Muscle layer of colon (tissue), 2 donors: Measurements from ENCODE around the gene SUPT4H1.
"Not testable (repeated sequence)": the region's sequence is repeated elsewhere in the genome, so short reads cannot be mapped to it uniquely, and the experiment has no call there.

Experiments
- H3K27ac ChIP-seq: one replicate; pipeline ENCODE4 v1.7.0; 2013; ENCODE audit warnings: low read depth, mild to moderate bottlenecking, low read length, moderate library complexity
- H3K27me3 ChIP-seq, 2 donors: one replicate each; pipeline ENCODE4 v1.7.0; 2013; ENCODE audit warnings: low read length in 2 of 2, mild to moderate bottlenecking in 2 of 2; ENCODE audit not compliant: insufficient read depth in 2 of 2, control insufficient read depth in 1 of 2
- H3K36me3 ChIP-seq: one replicate; pipeline ENCODE4 v1.7.0; 2013; ENCODE audit warnings: mild to moderate bottlenecking, low read length; ENCODE audit not compliant: insufficient read depth
- H3K4me1 ChIP-seq: one replicate; pipeline ENCODE4 v1.7.0; 2013; ENCODE audit warnings: mild to moderate bottlenecking, low read length; ENCODE audit not compliant: insufficient read depth
- H3K4me3 ChIP-seq, 2 donors: one replicate each; pipeline ENCODE4 v1.7.0; 2013; ENCODE audit warnings: low read length in 2 of 2, low read depth in 1 of 2, mild to moderate bottlenecking in 1 of 2, moderate library complexity in 1 of 2
- H3K9ac ChIP-seq: one replicate; pipeline ENCODE4 v1.7.0; 2013; ENCODE audit warnings: low read length
- H3K9me3 ChIP-seq: one replicate; pipeline ENCODE4 v1.7.0; 2013; ENCODE audit warnings: mild to moderate bottlenecking, low read length
- donor health status: abdominal sarcoma.
- donor health status: Adenocarcinoma of cecum.

The SUPT4H1 gene

GRCh38 chr17:58344047-58344790 is 7.8 kb downstream of the SUPT4H1 start:
- Histone ChIP-seq H3K27ac (no peak overlapping the region), H3K36me3 (peaks cover 52% of the 10 kb centered on the region), H3K4me3 (no peak overlapping the region), H3K4me1 (no peaks in the 10 kb centered on the region), H3K9me3 (no peaks in the 10 kb centered on the region), H3K9ac (no peak overlapping the region), H3K27me3 (no peaks in the 10 kb centered on the region)

GRCh38 chr17:58343131-58343530 is 8.9 kb downstream of the SUPT4H1 start:
- Histone ChIP-seq H3K27ac (no peak overlapping the region), H3K4me3 (no peak overlapping the region), H3K4me1 (no peaks in the 10 kb centered on the region), H3K27me3 (no peaks in the 10 kb centered on the region), H3K9ac (no peak overlapping the region), H3K36me3 (peaks cover 42% of the 10 kb centered on the region), H3K9me3 (no peaks in the 10 kb centered on the region)

GRCh38 chr17:58341861-58342475 is 10.0 kb downstream of the SUPT4H1 start:
- Histone ChIP-seq H3K36me3 (peaks cover 30% of the 10 kb centered on the region), H3K27me3 (no peaks in the 10 kb centered on the region), H3K9ac (no peak overlapping the region), H3K4me3 (no peak overlapping the region), H3K27ac (no peak overlapping the region), H3K4me1 (peaks cover 9% of the 10 kb centered on the region), H3K9me3 (no peaks in the 10 kb centered on the region)

DNA sequence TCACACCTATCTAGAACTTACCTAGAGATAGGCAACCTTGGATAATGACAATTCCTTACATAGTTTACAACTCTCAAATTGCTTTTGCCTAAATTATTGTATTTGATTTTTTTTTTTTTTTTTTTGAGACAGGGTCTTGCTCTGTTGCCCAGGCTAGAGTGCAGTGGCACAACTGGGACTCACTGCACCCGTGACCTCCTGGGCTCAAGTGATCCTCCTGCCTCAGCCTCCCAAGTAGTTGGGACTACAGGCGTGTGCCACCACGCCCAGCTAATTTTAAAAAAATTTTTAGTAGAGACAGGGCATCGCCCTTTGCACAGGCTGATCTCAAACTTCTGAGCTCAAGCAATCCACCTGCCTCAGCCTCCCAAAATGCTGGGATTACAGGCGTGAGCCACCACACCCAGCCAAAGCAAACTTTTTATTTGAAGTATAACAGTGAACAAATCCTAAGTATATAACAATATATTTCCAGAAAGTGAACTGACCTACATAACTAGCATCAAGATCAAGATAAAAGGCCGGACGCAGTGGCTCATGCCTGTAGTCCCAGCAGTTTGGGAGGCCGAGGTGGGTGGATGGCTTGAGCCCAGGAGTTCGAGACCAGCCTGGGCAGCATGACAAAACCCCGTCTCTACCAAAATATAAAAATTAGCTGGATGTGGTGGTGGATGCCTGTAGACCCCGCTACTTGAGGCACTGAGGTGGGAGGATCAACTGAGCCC is 10.7 kb downstream of the SUPT4H1 start:
- not testable (repeated sequence) for H3K27me3 ChIP-seq, H3K27ac ChIP-seq, H3K4me3 ChIP-seq, H3K9ac ChIP-seq, H3K9me3 ChIP-seq
- H3K4me1 ChIP-seq: peaks cover 16% of the 10 kb centered on the region
- H3K36me3 ChIP-seq: peaks cover 25% of the 10 kb centered on the region

- Histone ChIP-seq H3K27ac (no peak overlapping the region), H3K4me1 (peaks cover 23% of the 10 kb centered on the region), H3K27me3 (no peaks in the 10 kb centered on the region), H3K36me3 (peaks cover 17% of the 10 kb centered on the region), H3K9me3 (no peaks in the 10 kb centered on the region), H3K4me3 (no peak overlapping the region), H3K9ac (no peak overlapping the region)
Observed at GRCh38 chr17:58340405-58340876, 11.6 kb downstream of the SUPT4H1 start.

- peaks cover 23% of the 10 kb centered on the region for H3K4me1 ChIP-seq
- H3K9me3 ChIP-seq: no peaks in the 10 kb centered on the region
- H3K9ac ChIP-seq: no peak overlapping the region
- peaks cover 11% of the 10 kb centered on the region for H3K36me3 ChIP-seq
- H3K27me3 ChIP-seq: no peaks in the 10 kb centered on the region
- H3K27ac ChIP-seq: peak overlapping the region; percentile 6
- no peak overlapping the region for H3K4me3 ChIP-seq
Observed at GRCh38 chr17:58339755-58340404, 12.1 kb downstream of the SUPT4H1 start.

DNA sequence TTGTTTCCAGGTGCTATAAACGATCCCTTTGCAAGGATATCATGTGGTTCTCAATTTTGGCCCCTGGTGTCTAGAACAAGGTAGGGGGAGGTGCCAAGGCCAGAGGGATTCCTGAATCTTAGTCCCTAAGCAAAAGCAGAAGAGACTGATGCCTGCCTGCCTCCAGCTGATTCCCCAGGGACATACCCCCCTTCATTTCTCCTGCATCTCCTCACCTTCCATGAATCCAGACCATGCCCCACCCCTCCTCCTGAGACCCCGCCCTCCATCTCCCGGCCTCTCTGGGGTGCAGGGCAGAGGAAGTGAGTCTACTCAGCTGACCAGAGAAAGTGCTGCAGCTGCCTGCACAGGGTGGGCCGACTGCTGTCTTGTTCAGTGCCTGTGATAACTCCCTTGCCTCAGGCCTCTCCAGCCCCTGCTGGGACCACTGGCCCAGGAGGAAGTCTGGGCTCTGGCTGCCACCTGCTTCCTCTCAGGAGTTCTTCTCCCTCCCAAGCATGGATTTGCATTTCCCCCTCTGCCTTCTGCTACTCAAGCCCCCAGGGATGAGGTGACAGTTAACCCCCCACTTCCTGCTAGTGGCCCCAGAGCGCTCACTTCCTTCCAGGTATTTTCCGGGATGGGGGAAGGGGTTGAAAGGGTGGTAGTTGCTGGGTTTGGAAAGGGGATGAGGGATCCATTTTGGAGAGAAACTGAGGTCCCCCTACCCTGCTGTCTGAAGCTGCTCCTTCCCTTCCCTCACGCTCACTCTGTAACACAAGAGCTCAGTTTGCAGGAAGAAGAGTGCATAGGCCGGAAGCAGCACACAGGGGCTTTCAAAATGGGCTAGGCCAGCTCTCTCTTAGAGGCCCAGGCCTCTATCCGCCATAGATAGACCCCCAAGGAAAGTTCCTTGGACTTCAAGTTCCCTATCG is 12.9 kb downstream of the SUPT4H1 start:
- Histone ChIP-seq H3K27ac (peak overlapping the region; percentile 6), H3K4me1 (peaks cover 23% of the 10 kb centered on the region), H3K36me3 (peaks cover 6% of the 10 kb centered on the region), H3K4me3 (no peak overlapping the region), H3K9ac (no peak overlapping the region), H3K9me3 (no peaks in the 10 kb centered on the region), H3K27me3 (no peaks in the 10 kb centered on the region)

DNA sequence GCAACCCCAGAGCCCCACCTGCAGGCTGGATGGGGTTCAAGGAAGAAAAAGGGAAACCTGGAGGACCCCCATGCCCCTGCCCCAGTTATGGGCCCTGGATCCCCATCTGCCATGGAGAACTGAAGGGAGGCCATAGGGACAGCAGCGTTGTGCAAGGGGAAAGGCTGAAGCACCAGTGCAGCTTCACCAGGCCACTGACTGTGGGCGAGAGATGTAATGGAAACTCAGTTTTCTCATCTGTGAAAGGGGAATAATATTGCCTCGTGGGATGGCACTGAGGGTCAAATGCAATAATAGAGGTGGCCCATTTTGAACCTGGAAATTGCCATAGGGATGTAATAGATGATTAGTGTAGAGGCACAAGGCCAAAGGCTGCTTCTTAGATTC is 13.6 kb downstream of the SUPT4H1 start:
- peaks cover 23% of the 10 kb centered on the region for H3K4me1 ChIP-seq
- no peaks in the 10 kb centered on the region for H3K9me3 ChIP-seq
- H3K36me3 ChIP-seq: peaks cover 3% of the 10 kb centered on the region
- peak overlapping the region; percentile 35 for H3K27ac ChIP-seq
- H3K27me3 ChIP-seq: no peaks in the 10 kb centered on the region
- H3K4me3 ChIP-seq: no peak overlapping the region
- no peak overlapping the region for H3K9ac ChIP-seq

DNA sequence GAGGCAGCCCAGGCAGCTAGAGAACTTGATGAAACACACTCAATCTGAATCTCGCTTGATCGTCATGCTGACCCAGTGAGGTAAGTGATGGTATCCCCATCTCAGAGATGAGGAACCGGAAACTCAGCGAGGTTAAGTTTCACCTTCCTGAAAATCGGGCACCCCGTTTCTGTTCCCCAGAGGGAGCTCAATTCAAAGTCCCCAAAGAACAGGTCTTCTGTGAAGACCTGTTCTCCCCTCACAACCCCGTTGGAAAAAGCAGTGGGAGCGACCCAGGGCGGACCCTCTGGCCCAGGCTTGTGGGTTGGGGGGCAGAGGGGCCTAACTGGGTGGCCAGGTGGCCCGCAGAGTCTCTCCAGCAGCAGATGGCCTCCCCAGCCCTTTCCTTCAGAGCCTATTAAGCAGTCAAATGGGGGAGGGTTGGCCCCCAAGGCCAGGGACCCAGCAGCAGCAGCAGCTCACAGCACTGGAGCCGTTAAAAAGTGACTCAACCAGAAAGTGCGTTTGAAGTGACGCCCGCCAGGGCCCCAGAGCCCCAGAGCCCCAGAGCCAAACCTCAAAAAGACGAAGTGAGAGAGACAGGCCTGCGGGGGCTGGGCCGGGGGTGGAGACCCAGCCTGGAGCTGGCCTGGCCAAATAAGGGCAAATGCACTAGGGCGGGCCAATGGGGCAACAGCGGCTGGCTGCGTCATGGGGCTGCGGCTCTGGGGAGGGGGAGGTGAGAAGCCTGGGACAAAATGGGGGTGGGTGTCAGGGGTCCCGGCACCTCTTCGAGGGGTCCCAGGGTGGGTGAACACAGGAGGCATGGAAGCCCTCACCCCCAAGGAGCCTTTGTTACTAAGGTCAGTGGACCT is 14.2 kb downstream of the SUPT4H1 start:
- Histone ChIP-seq H3K27me3 (no peaks in the 10 kb centered on the region), H3K9ac (no peak overlapping the region), H3K4me3 (no peak overlapping the region), H3K36me3 (no peaks in the 10 kb centered on the region), H3K27ac (peak overlapping the region; percentile 35), H3K9me3 (no peaks in the 10 kb centered on the region), H3K4me1 (peaks cover 23% of the 10 kb centered on the region)

DNA sequence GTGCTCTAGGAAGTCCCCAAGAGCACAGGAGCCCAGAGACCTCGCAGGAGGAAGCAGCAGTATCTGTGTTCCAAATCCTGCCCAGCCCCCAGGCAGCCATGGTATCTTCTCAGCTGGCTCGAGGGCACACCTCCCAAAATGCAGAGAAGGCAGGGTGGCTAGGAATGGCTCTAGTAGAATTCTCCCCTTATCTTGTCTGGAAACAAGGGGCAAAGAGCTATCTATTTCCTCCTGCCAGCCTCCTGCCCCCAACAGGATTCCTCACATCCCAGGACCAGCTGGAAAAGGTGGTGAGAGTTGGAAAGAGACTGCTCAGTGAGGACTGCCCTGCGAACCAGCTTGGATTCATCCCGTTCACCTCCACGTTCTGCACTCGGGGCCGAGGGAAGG is 14.8 kb downstream of the SUPT4H1 start:
- H3K4me3 ChIP-seq: no peak overlapping the region
- H3K4me1 ChIP-seq: peaks cover 23% of the 10 kb centered on the region

More for the DNA sequence above, 14.8 kb downstream of the SUPT4H1 start:
- Histone ChIP-seq H3K9me3 (no peaks in the 10 kb centered on the region), H3K9ac (no peak overlapping the region), H3K27me3 (no peaks in the 10 kb centered on the region), H3K27ac (peak overlapping the region; percentile 38), H3K36me3 (no peaks in the 10 kb centered on the region)
